AG04449 (cell line): ENCODE data around the gene HAGHL.
A peak's percentile ranks its signal among the peaks of the same experiment; 100 is the strongest.

Experiments used
- CTCF ChIA-PET: fragments of 350-600 bp; formaldehyde crosslinking; extraction: SDS; loops from one replicate; lab custom pipeline; 2021; ENCODE audit warnings: antibody characterized with exemption; lab: Yijun Ruan, JAX
- POLR2A ChIA-PET: fragments of 400-600, 350-600 bp; formaldehyde crosslinking; extraction: SDS; loops from one replicate; lab custom pipeline; 2020; ENCODE audit warnings: antibody characterized with exemption, inconsistent platforms; lab: Yijun Ruan, JAX
- DNase-seq: peaks from one replicate; pipeline ENCODE4 v3.0.0-alpha.2; 2010; ENCODE audit warnings: low read depth, low spot score
- H3K4me3 ChIP-seq: 2 replicates; pipeline ENCODE4 v1.5.1; 2011; ENCODE audit warnings: low read depth, mild to moderate bottlenecking, control low read depth, low read length
- TF ChIP-seq, protein P1 (sequence below): IDR thresholded peaks from one replicate; pipeline ENCODE4 v1.5.1; 2011; ENCODE audit warnings: mild to moderate bottlenecking, moderate library complexity, low read length, control low read depth, inconsistent platforms; ENCODE audit not compliant: insufficient read depth; ENCODE audit errors: missing control alignments

Gene HAGHL

DNA sequence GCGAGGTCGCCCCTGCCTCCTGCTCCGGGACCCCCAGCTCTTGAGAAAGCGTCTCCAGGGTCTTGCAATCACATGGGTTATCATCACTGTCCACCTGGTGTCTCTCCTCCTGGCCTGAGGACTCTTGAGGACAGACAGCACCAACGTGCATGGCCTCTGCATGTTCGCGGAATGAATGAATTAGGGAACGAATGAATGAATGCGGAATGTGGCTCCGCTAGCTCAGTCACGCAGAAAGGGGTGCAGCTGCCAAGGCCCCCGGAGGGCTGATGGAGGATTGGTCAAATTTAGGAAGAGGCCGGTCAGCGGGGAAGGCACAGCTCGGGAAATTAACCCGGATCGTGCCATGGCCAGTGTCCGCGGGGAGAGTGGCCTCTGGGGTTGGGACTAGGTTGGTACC lies 24.6 kb upstream of the HAGHL start:
- POLR2A ChIA-PET, result no interaction called here
- H3K4me3 ChIP-seq, result no peak overlapping the region
- CTCF ChIA-PET, result interaction anchor here (1.2 to 6.6 kb wide), 3 partner anchors 9 to 38 kb away, joined by 4 to 53 read pairs (median 6); partner anchors contain the start of gene CIAO3
- DNase-seq, result no peak
- TF ChIP-seq, protein P1, sequence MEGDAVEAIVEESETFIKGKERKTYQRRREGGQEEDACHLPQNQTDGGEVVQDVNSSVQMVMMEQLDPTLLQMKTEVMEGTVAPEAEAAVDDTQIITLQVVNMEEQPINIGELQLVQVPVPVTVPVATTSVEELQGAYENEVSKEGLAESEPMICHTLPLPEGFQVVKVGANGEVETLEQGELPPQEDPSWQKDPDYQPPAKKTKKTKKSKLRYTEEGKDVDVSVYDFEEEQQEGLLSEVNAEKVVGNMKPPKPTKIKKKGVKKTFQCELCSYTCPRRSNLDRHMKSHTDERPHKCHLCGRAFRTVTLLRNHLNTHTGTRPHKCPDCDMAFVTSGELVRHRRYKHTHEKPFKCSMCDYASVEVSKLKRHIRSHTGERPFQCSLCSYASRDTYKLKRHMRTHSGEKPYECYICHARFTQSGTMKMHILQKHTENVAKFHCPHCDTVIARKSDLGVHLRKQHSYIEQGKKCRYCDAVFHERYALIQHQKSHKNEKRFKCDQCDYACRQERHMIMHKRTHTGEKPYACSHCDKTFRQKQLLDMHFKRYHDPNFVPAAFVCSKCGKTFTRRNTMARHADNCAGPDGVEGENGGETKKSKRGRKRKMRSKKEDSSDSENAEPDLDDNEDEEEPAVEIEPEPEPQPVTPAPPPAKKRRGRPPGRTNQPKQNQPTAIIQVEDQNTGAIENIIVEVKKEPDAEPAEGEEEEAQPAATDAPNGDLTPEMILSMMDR, result no peak

DNA sequence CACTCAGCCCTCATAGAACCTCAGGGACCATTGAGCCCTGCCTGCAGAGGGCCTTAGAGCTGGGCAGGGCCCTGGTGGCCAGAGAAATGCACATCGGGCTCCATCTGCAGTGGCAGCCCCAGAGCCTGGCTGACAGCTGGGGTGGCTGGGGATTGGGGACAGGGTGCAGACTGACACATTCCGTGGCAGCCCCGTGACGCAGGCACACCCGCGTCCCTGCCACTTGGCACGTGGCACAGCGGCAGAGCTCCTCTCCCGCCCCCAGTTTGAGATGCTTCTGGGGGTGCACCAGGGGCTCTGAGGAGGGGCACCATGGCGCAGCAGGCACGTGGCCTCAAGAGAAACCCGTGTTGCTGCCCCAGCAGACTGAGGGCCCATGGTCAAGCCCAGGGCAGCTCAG lies 23.5 kb upstream of the HAGHL start:
- POLR2A ChIA-PET, result no interaction called here
- CTCF ChIA-PET, result interaction anchor here (0.8 to 6.6 kb wide), 4 partner anchors 8 to 37 kb away, joined by 3 to 53 read pairs (median 6); partner anchors contain the start of genes ANTKMT and CIAO3
- no peak for DNase-seq
- TF ChIP-seq, protein P1, result no peak
- no peak overlapping the region for H3K4me3 ChIP-seq

DNA sequence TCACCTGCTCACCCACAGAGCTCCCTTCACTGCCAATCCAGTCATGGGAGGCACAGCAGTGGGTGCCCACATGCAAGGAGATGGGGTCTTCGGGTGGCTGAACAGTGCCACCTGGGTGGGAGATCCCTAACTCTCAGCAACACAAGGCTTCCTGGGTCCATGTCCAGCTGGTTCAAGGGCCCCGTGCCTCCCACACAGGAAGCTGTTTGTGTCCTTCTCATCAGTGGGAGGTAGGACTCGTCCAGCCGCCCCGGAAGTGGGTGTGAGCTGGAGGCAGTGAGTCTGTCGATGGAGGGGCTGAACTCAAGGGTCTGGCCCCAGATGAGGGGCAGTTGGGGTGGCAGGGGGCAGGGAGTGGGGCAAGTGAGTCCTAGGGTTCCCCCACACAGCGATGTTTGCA lies 22.9 kb upstream of the HAGHL start:
- TF ChIP-seq, protein P1, result no peak
- ChIA-PET CTCF (interaction anchor here (1.0 to 6.6 kb wide), 3 partner anchors 8 to 37 kb away, joined by 3 to 53 read pairs (median 5); partner anchors contain the start of gene CIAO3), POLR2A (no interaction called here)
- no peak overlapping the region for H3K4me3 ChIP-seq
- no peak for DNase-seq

DNA sequence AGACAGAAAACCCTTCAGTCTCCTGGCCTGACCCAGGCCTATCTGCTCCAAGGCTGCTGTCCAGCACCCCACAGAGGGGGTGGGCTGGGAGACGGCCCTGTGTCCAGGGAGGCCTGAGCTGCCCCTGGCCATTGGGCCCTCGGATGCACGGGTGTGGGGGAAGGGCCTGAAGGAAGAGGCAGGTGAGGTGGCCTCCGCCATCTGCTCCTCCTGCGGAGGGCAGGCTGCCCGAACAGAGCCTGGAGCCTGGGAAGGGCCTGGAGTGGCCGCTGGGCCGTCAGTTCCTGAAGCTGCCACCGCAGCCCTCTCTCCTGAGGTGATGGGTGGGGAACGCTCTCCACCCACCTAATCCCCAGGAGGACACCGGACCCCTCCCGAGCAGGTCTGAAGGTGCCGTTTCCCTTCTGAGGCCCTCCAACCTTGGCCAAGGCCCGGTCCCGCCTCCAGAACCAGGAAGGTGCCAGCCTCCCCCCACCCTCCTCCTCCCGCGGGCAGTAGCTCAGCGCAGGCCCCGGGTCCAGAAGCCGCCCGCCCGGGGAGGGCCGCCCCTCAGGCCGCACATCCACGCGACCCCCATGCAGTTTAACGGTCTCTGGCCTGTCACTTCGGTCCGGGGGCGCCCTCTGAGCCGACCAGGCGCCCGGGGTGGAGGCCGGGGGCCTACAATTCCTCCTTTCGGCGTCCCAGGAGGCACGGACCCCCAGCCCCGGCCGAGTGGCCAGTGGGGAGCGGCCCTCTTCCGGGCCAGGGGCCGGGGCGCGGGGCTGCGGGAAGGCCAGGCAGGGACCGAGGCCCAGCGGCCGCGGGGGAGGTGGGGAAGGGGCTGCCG lies 22.1 kb upstream of the HAGHL start:
- no peak overlapping the region for H3K4me3 ChIP-seq
- ChIA-PET POLR2A (no interaction called here), CTCF (interaction anchor here (1.0 to 6.6 kb wide), 2 partner anchors 7 to 36 kb away, joined by 3 to 53 read pairs; partner anchors contain the start of gene CIAO3)
- TF ChIP-seq, protein P1, result no peak
- no peak for DNase-seq

DNA sequence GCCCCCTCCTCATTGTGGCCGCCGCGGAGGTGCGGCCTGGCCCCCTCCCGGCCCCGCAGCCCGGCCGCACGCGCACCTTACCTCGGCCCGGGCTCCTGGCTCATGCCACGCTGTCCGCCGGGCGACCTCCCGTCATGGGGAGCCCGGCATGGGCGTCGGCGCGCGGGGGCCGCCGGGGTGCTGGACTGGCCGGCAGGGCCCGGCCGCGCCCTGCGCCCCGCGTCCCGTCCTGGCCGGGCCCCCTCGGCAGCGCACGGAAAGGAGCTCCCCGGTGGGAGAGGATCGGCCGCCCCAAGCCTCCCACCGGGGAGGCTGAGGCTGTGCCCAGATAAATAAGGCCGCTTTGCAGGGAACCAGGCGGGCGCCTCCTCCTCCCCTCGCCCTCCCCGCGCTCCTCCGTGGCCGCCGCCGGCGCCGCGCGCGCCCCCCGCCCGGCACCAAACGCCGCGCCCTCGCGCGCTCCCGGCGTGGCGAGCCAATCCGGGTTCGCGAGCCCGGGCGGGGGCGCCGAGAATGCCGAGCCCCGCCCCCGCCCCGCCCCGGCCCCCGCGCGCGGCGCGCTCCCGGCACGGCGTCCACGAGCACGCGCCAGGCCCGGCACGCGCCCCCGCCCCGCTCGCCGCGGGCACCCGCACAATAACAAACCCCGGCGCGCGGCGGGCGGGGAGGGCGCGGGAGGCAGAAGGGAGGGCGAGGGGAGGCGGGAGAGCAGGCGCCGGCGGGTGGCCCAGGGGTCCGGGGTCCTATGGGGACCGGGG lies 21.3 kb upstream of the HAGHL start, which contains the start of gene FBXL16:
Gene FBXL16, minus strand, starts transcription at position 371 of the 758 bp plus-strand sequence. CDS start 8,396 bp downstream, outside the sequence.
- POLR2A ChIA-PET, result no interaction called here
- CTCF ChIA-PET, result no interaction called here
- DNase-seq, result no peak
- TF ChIP-seq, protein P1, result no peak
- peak within 1 kb of the TSS; percentile 12; the same call in 1 of the 2 replicates for H3K4me3 ChIP-seq
